ENCODE results near the gene FAM234A. TPM values are rescaled to one million over a fixed set of nuclear protein-coding genes. Genes with fewer than 3 reads are reported as not detected.

FAM234A gene
- total RNA-seq, 2 donors from 2014 or later, result 141 to 227 TPM

- TF ChIP-seq, protein P1, sequence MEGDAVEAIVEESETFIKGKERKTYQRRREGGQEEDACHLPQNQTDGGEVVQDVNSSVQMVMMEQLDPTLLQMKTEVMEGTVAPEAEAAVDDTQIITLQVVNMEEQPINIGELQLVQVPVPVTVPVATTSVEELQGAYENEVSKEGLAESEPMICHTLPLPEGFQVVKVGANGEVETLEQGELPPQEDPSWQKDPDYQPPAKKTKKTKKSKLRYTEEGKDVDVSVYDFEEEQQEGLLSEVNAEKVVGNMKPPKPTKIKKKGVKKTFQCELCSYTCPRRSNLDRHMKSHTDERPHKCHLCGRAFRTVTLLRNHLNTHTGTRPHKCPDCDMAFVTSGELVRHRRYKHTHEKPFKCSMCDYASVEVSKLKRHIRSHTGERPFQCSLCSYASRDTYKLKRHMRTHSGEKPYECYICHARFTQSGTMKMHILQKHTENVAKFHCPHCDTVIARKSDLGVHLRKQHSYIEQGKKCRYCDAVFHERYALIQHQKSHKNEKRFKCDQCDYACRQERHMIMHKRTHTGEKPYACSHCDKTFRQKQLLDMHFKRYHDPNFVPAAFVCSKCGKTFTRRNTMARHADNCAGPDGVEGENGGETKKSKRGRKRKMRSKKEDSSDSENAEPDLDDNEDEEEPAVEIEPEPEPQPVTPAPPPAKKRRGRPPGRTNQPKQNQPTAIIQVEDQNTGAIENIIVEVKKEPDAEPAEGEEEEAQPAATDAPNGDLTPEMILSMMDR (IDR thresholded peaks at IDR 0.05), result no peak
- Histone ChIP-seq H3K27me3 (no peaks in the 10 kb centered on the region), H3K4me1 (peaks cover 0 to 32% of the 10 kb centered on the region in 2 donors), H3K36me3 (no peaks in the 10 kb centered on the region), H3K4me3 (no peak overlapping the region), H3K9me3 (no peaks in the 10 kb centered on the region), H3K27ac (no peak overlapping the region)
- no peak for DNase-seq (ENCODE audit: low spot score)
These were observed 44.9 kb downstream of the FAM234A start for GRCh38 chr16:279531-279930.

- TF ChIP-seq, protein P1 (IDR thresholded peaks at IDR 0.05), result no peak
- H3K4me3 ChIP-seq, result peak overlapping the region; percentile 33 to 44
- DNase-seq (ENCODE audit: low spot score), result no peak
These were observed 45.4 kb downstream of the FAM234A start for GRCh38 chr16:280005-280460.

DNA sequence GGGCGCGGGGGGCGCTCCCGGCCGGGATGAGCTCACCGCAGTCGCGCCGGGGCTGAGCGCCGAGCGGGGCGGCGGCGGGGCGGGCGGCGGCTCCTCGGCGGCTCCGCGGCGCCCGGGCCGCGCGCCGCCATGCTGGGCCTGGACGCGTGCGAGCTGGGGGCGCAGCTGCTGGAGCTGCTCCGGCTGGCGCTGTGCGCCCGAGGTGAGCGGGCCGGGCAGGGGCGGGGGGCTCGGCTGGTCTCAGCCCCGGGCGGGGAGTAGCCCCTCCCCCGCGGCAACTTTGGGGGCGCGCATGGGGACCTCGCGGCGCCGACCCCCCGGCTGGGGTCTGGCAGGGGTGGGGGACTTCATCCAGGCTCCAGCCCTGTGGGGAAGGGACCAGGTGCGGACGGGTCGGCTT lies 45.9 kb downstream of the FAM234A start, which contains the start of gene ARHGDIG:
Gene ARHGDIG (plus strand): TSS at position 40 of the 400 bp plus-strand sequence. CDS start 90 bp downstream, at position 130.
- no peaks in the 10 kb centered on the region for H3K9me3 ChIP-seq
- H3K27ac ChIP-seq, result no peak within 1 kb of the TSS
- H3K36me3 ChIP-seq, result no peaks in the 10 kb centered on the region
- TF ChIP-seq, protein P1 (IDR thresholded peaks at IDR 0.05), result no peak
- peak within 1 kb of the TSS; percentile 33 to 49 for H3K4me3 ChIP-seq
- DNase-seq (ENCODE audit: low spot score), result no peak
- no peaks in the 10 kb centered on the region for H3K27me3 ChIP-seq
- H3K4me1 ChIP-seq, result peaks cover 0 to 24% of the 10 kb centered on the region in 2 donors

More at GRCh38 chr16:280005-280460, 45.4 kb downstream of the FAM234A start:
- no peaks in the 10 kb centered on the region for H3K27me3 ChIP-seq
- peaks cover 0 to 27% of the 10 kb centered on the region in 2 donors for H3K4me1 ChIP-seq
- H3K36me3 ChIP-seq, result no peaks in the 10 kb centered on the region
- H3K9me3 ChIP-seq, result no peaks in the 10 kb centered on the region
- no peak overlapping the region for H3K27ac ChIP-seq

DNA sequence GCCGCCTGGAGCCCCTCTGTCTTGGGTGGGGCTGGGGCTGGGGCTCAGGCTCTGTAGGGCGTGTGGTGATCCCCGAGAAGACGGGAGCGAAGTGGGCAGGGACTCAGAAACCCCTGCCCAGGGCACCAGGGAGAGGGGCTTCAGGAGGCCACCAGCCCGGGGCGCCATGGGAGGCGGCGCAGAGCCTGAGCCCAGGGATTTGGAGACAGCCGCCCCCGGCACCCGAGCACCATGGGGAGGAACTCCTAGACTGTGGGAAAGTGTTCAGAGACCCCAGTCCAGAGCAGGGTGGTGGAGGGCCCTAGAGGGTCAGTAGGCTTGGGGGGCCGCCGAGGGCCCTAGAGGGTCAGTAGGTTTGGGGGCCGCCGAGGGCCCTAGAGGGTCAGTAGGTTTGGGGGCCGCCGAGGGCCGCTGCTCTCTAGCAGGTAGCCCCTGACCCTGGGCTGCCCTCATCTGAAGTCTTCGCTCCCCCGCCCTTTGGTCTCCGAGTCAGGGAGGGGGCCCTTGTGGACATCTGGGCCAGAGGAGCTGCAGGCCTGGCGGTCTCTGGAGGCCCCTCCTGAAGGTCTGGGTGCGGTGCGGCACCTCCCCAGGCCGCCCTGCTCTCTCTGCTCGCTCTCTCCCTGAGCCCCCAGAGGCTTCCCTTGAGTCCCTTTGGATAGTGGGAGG lies 46.5 kb downstream of the FAM234A start:
- TF ChIP-seq, protein P1 (IDR thresholded peaks at IDR 0.05), result no peak
- no peak overlapping the region for H3K27ac ChIP-seq
- no peaks in the 10 kb centered on the region for H3K36me3 ChIP-seq
- no peak for DNase-seq (ENCODE audit: low spot score)
- H3K9me3 ChIP-seq, result no peaks in the 10 kb centered on the region
- H3K4me1 ChIP-seq, result peaks cover 0 to 21% of the 10 kb centered on the region in 2 donors
- peak overlapping the region; percentile 33 to 49 for H3K4me3 ChIP-seq
- no peaks in the 10 kb centered on the region for H3K27me3 ChIP-seq

DNA sequence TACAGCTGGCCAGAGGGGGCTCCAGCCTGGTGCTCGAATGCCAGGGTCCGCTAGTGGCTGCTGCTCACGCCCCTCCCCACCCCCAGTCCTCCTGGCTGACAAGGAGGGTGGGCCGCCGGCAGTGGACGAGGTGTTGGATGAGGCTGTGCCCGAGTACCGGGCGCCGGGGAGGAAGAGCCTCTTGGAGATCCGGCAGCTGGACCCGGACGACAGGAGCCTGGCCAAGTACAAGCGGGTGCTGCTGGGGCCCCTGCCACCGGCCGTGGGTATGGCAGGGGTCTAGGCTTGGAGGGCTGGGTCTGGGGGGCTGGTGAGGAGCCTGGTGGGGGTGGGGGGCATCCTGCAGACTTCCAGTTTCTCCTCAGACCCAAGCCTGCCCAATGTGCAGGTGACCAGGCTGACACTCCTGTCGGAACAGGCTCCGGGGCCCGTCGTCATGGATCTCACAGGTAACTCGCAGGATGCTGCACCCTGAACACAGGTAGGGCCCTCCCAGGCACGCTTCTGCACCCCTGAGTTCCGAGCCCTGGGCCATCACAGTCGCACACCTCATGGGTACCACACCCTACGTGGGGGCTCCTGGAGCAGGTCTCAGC lies 47.1 kb downstream of the FAM234A start:
- H3K27me3 ChIP-seq, result no peaks in the 10 kb centered on the region
- DNase-seq (ENCODE audit: low spot score), result no peak
- peaks cover 0 to 16% of the 10 kb centered on the region in 2 donors for H3K4me1 ChIP-seq
- TF ChIP-seq, protein P1 (IDR thresholded peaks at IDR 0.05), result no peak
- no peaks in the 10 kb centered on the region for H3K9me3 ChIP-seq
- H3K27ac ChIP-seq, result no peak overlapping the region
- H3K4me3 ChIP-seq, result no peak overlapping the region
- no peaks in the 10 kb centered on the region for H3K36me3 ChIP-seq
